ENCODE data around the gene HOXB1. TPM values are rescaled to one million over a fixed set of nuclear protein-coding genes. Genes with fewer than 3 reads are reported as not detected.

The HOXB1 gene
- polyA plus RNA-seq, 1 of the 3 experiments (the other 2 are of a cell fraction), result not detected

- H3K4me2 ChIP-seq, result no peak overlapping the region
Measured at GRCh38 chr17:48563867-48564187, 33.0 kb upstream of the HOXB1 start.

More at GRCh38 chr17:48563867-48564187, 33.0 kb upstream of the HOXB1 start:
- H3F3A ChIP-seq (replicated peaks; ENCODE audit: insufficient read depth), result no peaks in the 10 kb centered on the region
- 21% methylated on average over 10 of the region's 10 CpGs for WGBS (ENCODE audit: low lambda C conversion rate)
- peaks cover 4% of the 10 kb centered on the region; the same call in 1 of the 2 replicates for H4K20me1 ChIP-seq (ENCODE audit: insufficient read depth)
- no peak overlapping the region for H3K4me3 ChIP-seq (ENCODE audit: low read depth in 2 of 2, low read length in 1 of 2)
- no peak for DNase-seq
- H2AFZ ChIP-seq (ENCODE audit: low read depth), result no peak overlapping the region
- H3K27ac ChIP-seq (ENCODE audit: low read depth in 2 of 2, low read length in 1 of 2), result no peak overlapping the region
- no peaks in the 10 kb centered on the region for H3K9me3 ChIP-seq
- no peaks in the 10 kb centered on the region for H3K36me3 ChIP-seq (replicated peaks in 1 of 2; ENCODE audit: control insufficient read depth in 1 of 2, insufficient read depth in 2 of 2, low read length in 1 of 2)
- no peak overlapping the region for H3K9ac ChIP-seq
- ChIA-PET POLR2A (no interaction called here), CTCF (interaction anchor here (0.7 to 1.1 kb wide), 2 partner anchors 29 to 71 kb away, joined by 3 to 4 read pairs; no protein-coding TSS in a partner anchor)
- TF ChIP-seq CHD2 (IDR thresholded peaks at IDR 0.05; ENCODE audit: low read length, partially characterized antibody) (no peak), SIN3A (IDR thresholded peaks at IDR 0.05; ENCODE audit: borderline replicate concordance, low read depth, low read length) (no peak), TCF12 (IDR thresholded peaks at IDR 0.05) (no peak), EP300 (IDR thresholded peaks at IDR 0.05; ENCODE audit: borderline replicate concordance in 1 of 2, low read depth in 1 of 2, low read length in 1 of 2) (no peak), FOSL2 (IDR thresholded peaks at IDR 0.05; ENCODE audit: borderline replicate concordance, low read depth) (no peak), TAF1 (IDR thresholded peaks at IDR 0.05; ENCODE audit: borderline replicate concordance, low read depth, low read length) (no peak), RXRA (IDR thresholded peaks at IDR 0.05; ENCODE audit: borderline replicate concordance, low read depth) (no peak), YY1 (IDR thresholded peaks at IDR 0.05; ENCODE audit: low read depth) (no peak), NFIC (IDR thresholded peaks at IDR 0.05; ENCODE audit: borderline replicate concordance) (no peak), REST (IDR thresholded peaks at IDR 0.05; ENCODE audit: low read depth, low read length) (no peak), ZBTB33 (IDR thresholded peaks at IDR 0.05; ENCODE audit: borderline replicate concordance, low read depth) (no peak), USF1 (IDR thresholded peaks at IDR 0.05; ENCODE audit: borderline replicate concordance, low read depth) (no peak), JUND (IDR thresholded peaks at IDR 0.05) (no peak), EZH2phosphoT487 (IDR thresholded peaks at IDR 0.05; ENCODE audit: borderline replicate concordance, low read depth) (no peak), NRF1 (IDR thresholded peaks at IDR 0.05; ENCODE audit: low read depth, low read length) (no peak), CTCF (IDR thresholded peaks at IDR 0.05) (no peak), MEF2A (IDR thresholded peaks at IDR 0.05; ENCODE audit: borderline replicate concordance, low read depth) (no peak), USF2 (IDR thresholded peaks at IDR 0.05; ENCODE audit: borderline replicate concordance, low read depth, low read length) (no peak), MXI1 (IDR thresholded peaks at IDR 0.05; ENCODE audit: low read depth, low read length) (no peak), FOXJ3 (CRISPR knock-in tag; IDR thresholded peaks at IDR 0.05) (no peak)
- H3K79me2 ChIP-seq (ENCODE audit: insufficient read depth), result no peaks in the 10 kb centered on the region
- peaks cover 0 to 2% of the 10 kb centered on the region in 2 experiments; a peak in 1 of 4 replicates for H3K4me1 ChIP-seq (ENCODE audit: control insufficient read depth in 1 of 2, insufficient read depth in 2 of 2, low read depth in 1 of 2, low read length in 1 of 2)
- H3K27me3 ChIP-seq (ENCODE audit: insufficient read depth), result peaks cover 97% of the 10 kb centered on the region
- no peaks in the 10 kb centered on the region for H3K9me2 ChIP-seq

All from SK-N-SH (cell line).